Activated CD8-positive, alpha-beta T cell treated with anti-CD3 and anti-CD28 coated beads, Interleukin-2, amount 10 ng/mL, durations not matched to agents 7 days and 5 days (primary cell): ENCODE data around the gene PRAMEF4. TPM values are rescaled to one million over a fixed set of nuclear protein-coding genes. Genes with fewer than 3 reads are reported as not detected.
"Not testable (repeated sequence)": the region's sequence is repeated elsewhere in the genome, so short reads cannot be mapped to it uniquely, and the experiment has no call there.

ENCODE experiments used
- ATAC-seq: fragments of 150-1000 bp; cut with Tn5 transposase; one replicate; pipeline ENCODE4 v1.10.0; 2021; ENCODE audit warnings: moderate library complexity
- CTCF ChIA-PET: fragments of 350-600 bp; sonication (Branson Sonifier 250); formaldehyde crosslinking; loops from one replicate; lab custom pipeline; 2021; ENCODE audit warnings: antibody characterized with exemption; lab: Charles Lee
- POLR2A ChIA-PET: fragments of 350-600 bp; sonication (Branson Sonifier 250); formaldehyde crosslinking; loops from one replicate; lab custom pipeline; 2021; ENCODE audit warnings: antibody characterized with exemption; lab: Charles Lee
- DNase-seq: peaks from one replicate; pipeline ENCODE4 v3.0.0-alpha.2; 2020
- H3K27ac Mint-ChIP-seq: one replicate; pipeline ENCODE4 v1.8.0; 2021; ENCODE audit warnings: mild to moderate bottlenecking, mixed read lengths
- H3K27me3 Mint-ChIP-seq: one replicate; pipeline ENCODE4 v1.8.0; 2021; ENCODE audit warnings: low read depth, mixed read lengths
- H3K36me3 Mint-ChIP-seq: one replicate; pipeline ENCODE4 v1.8.0; 2021; ENCODE audit warnings: low read depth, mixed read lengths
- H3K4me1 Mint-ChIP-seq: one replicate; pipeline ENCODE4 v1.8.0; 2021; ENCODE audit warnings: low read depth, mixed read lengths
- H3K4me3 Mint-ChIP-seq: one replicate; pipeline ENCODE4 v1.8.0; 2021; ENCODE audit warnings: mild to moderate bottlenecking, mixed read lengths
- H3K9me3 Mint-ChIP-seq: one replicate; pipeline ENCODE4 v1.8.0; 2022; ENCODE audit warnings: mixed read lengths; ENCODE audit not compliant: insufficient read depth
- total RNA-seq, 2 experiments: library from RNA; stranded (reverse); gene quantifications; one replicate each; pipeline ENCODE4 v1.2.3, GENCODE V29; 2021

Gene PRAMEF4
- total RNA-seq, 2 experiments from 2014 or later = not detected

DNA sequence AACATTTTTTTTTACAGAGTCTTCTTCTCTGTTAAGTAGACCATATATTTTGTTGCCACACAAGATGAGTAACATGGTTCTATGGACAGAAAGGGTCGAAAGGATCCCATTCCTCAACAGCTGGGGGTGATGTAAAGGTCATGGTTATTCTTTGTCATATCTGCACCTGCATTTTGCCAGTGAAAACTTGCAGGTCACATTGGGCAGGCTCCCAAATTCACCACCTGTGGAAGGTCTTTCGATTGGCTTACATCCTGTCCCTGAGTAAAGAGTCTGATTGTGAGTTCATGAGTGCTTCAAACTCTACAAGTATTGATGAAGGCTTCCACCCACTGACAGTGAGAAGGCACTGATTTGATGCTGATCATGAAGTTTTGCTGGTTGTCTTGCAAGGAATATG lies 52.8 kb downstream of the PRAMEF4 start:
- DNase-seq, CTCF ChIA-PET, H3K9me3 Mint-ChIP-seq, H3K27me3 Mint-ChIP-seq, H3K4me3 Mint-ChIP-seq, H3K36me3 Mint-ChIP-seq, H3K4me1 Mint-ChIP-seq, H3K27ac Mint-ChIP-seq, ATAC-seq, POLR2A ChIA-PET: not testable (repeated sequence)

DNA sequence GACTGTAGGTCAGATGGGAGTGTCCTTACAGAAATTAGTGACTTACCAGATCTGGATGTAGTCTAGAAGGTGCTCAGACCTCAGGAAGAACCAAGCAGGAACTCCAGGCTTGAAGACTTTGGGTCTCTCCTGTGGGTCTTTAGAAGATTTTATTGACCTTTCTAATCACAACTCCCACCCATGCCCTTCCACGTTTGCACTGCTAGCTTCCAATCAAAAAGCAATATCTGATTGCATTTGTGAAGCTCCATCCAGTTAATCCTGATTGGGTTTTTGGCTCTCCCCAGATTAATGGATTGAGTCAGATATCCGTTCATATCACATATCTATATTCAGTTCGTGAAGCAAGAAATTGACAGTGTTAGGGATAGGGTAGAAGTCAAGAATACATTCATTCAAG lies 54.7 kb downstream of the PRAMEF4 start, which contains the start of gene PRAMEF11:
TSS of gene PRAMEF11 (minus strand) at position 101 of the 400 bp plus-strand sequence. CDS start 2,621 bp downstream, outside the sequence.
- CTCF ChIA-PET, H3K9me3 Mint-ChIP-seq, ATAC-seq, DNase-seq, H3K27ac Mint-ChIP-seq, H3K36me3 Mint-ChIP-seq, POLR2A ChIA-PET, H3K4me1 Mint-ChIP-seq, H3K27me3 Mint-ChIP-seq, H3K4me3 Mint-ChIP-seq: not testable (repeated sequence)

Other genes with a start within 250 kb of the PRAMEF4 start
- not detected for gene AADACL4, start 242.1 kb downstream of the PRAMEF4 start, total RNA-seq
- gene AADACL3, start 170.1 kb downstream of the PRAMEF4 start, total RNA-seq = not detected
- gene CFAP107, start 140.0 kb downstream of the PRAMEF4 start, total RNA-seq = not detected
- gene PRAMEF12, start 112.5 kb downstream of the PRAMEF4 start, total RNA-seq = not detected
- not detected for gene PRAMEF1, start 94.8 kb downstream of the PRAMEF4 start, total RNA-seq
- gene PRAMEF11, start 54.8 kb downstream of the PRAMEF4 start, total RNA-seq = not detected
- gene HNRNPCL1, start 37.5 kb downstream of the PRAMEF4 start, total RNA-seq = not detected
- not detected for gene PRAMEF2, start 29.1 kb downstream of the PRAMEF4 start, total RNA-seq
- gene PRAMEF10, start 12.1 kb upstream of the PRAMEF4 start, total RNA-seq = not detected
- gene PRAMEF7, start 30.4 kb upstream of the PRAMEF4 start, total RNA-seq = not detected
- gene PRAMEF6, start 61.4 kb upstream of the PRAMEF4 start, total RNA-seq = not detected
- gene PRAMEF27, start 170.4 kb upstream of the PRAMEF4 start, total RNA-seq = not detected
- not detected for gene HNRNPCL3, start 174.6 kb upstream of the PRAMEF4 start, total RNA-seq
- not detected for gene PRAMEF25, start 184.6 kb upstream of the PRAMEF4 start, total RNA-seq
- gene HNRNPCL2, start 230.7 kb upstream of the PRAMEF4 start, total RNA-seq = not detected